Ectodermal cell (in vitro differentiated cells): ENCODE results near the gene STN1.

Source experiments
- H3K27ac ChIP-seq: 2 replicates; pipeline ENCODE4 v1.7.0; 2013; ENCODE audit warnings: mild to moderate bottlenecking, low read depth, low read length; ENCODE audit not compliant: insufficient read depth, poor library complexity, severe bottlenecking
- H3K27me3 ChIP-seq: 2 replicates; pipeline ENCODE4 v1.7.0; 2013; ENCODE audit warnings: mild to moderate bottlenecking, low read length; ENCODE audit not compliant: insufficient read depth, control insufficient read depth, poor library complexity, severe bottlenecking
- H3K36me3 ChIP-seq: one replicate; pipeline ENCODE4 v1.7.0; 2013; ENCODE audit warnings: low read length; ENCODE audit not compliant: control insufficient read depth, insufficient read depth
- H3K4me1 ChIP-seq: one replicate; pipeline ENCODE4 v1.7.0; 2013; ENCODE audit warnings: low read length; ENCODE audit not compliant: control insufficient read depth, insufficient read depth
- H3K4me3 ChIP-seq: 2 replicates; pipeline ENCODE4 v1.7.0; 2013; ENCODE audit warnings: low read depth, low read length, control low read depth; ENCODE audit not compliant: insufficient read depth
- H3K9me3 ChIP-seq: 2 replicates; pipeline ENCODE4 v1.7.0; 2013; ENCODE audit warnings: mild to moderate bottlenecking, low read length, moderate library complexity; ENCODE audit not compliant: control insufficient read depth
- WGBS, 2 experiments: methylation state at CpG; one replicate each; pipeline ENCODE4 v1.1.7; 2013; ENCODE audit warnings: missing lambda C conversion rate in 2 of 2; 5-methylcytosine and 5-hydroxymethylcytosine counted together

STN1 gene

DNA sequence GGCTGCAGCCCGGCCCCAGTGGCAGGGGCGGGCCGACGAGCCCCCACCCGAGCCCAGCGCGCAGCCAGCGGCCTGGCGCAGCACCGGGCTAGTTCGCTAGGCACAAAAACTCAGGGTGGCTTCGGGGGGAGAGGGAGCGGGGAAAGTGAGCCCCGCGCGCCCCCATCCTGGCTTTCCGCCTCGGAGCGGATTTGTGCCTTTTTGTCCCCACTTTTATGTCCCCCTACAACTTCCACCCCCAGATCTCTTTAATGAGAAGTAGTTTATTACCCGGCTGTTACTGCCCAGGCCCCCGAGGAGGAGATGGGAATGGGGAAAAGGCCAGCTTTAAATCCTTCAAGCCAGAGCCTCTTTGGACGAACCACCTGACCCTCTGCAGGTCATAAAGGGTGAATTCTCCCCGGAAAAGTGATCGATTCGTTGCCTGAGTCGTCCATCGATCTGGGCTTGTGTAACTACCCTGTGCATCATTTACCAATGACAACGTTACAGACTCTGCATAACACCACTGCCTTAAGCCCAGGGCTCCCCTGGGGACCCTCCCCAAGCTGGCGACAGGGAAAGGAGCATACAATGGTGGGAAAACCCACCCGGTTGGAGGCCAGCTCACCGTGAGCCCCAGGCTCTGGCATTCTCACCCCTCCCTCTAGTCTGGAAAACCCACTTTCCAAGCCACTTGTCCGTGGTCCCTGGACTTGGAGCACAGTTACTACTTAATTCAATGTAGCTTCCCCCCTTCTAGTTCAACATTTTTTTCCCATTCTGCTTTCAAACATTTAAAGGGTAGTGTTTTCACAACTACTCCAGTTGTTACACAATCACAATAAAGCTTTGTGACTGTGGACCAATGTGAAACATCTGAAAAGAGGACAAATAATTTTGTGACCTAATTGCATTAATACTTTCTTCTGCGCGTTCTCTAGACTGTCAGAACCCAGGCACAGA, 61.9 kb downstream of the STN1 start:
- Histone ChIP-seq H3K27ac (no peak overlapping the region), H3K9me3 (no peaks in the 10 kb centered on the region), H3K4me1 (peaks cover 5% of the 10 kb centered on the region), H3K27me3 (peaks cover 60% of the 10 kb centered on the region), H3K4me3 (peak overlapping the region; percentile 46), H3K36me3 (no peaks in the 10 kb centered on the region)
- WGBS, 2 experiments: 7 to 8% methylated on average over 32 to 34 of the region's 34 CpGs

DNA sequence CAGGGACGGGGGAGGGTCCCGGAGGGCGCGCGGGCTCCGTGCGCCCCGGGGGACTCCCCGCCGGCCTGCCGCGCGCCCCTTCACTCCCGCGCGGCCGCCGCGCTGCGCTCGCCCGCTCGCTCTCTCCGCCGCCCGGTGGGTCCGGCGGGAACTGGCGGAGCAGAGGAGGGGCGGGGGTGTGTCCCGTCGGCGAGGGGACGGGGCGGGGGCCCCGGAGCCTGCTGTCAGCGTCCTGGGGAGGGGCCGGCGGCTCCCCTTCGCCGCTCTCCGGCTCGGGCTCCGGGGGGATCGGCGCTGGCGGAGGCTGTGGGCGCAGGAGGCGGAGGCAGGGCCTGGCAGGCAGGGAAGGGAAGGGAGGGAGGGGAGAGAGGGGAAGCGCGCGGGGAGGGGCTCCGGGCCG, 62.6 kb downstream of the STN1 start, which contains the start of gene SH3PXD2A:
TSS of gene SH3PXD2A (minus strand) at position 153 of the 400 bp plus-strand sequence. CDS start 310 bp downstream, outside the sequence.
- H3K9me3 ChIP-seq: no peaks in the 10 kb centered on the region
- 1% methylated on average over 54 of the region's 54 CpGs for WGBS, 2 experiments

DNA sequence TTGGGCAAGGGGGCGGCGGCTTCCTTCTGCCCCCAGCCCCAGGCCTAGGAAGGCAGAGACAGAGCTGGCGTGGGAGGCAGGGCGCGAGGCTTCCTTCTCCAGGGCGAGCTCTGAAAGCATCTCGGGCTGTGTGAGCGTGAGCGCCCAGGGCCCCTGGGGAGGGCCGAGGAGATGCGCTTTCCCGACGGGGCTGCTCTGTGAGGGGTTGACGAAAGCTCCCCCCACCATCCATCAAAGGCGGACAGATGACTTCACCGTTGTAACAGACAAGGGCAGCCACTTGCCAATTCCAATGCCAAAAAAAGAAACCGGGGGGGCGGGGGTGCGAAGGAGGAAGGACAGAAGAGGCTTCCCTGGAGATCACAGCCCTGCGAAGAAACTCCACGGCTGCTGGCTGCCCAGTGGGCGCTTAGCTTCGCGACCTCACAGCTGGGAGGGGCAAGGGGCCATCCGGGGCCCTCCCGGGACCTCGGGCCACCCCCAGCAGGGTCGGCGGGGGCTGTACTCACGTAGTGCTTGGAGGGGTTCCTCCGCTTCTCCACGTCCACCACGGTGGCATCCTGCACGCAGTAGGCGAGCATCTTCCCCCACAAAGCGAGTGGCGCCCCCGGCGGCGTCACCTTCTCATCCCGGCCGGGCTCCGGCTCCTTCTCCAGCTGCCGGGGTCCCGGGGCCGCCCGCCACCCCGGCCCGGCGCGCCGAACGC, 63.1 kb downstream of the STN1 start:
- H3K9me3 ChIP-seq: no peaks in the 10 kb centered on the region
- H3K36me3 ChIP-seq: no peaks in the 10 kb centered on the region
- H3K4me3 ChIP-seq: peak overlapping the region; percentile 46
- H3K27ac ChIP-seq: no peak overlapping the region
- 0 to 1% methylated on average over 53 of the region's 53 CpGs for WGBS, 2 experiments
- peaks cover 60% of the 10 kb centered on the region for H3K27me3 ChIP-seq
- peaks cover 5% of the 10 kb centered on the region for H3K4me1 ChIP-seq

More for the DNA sequence above, 62.6 kb downstream of the STN1 start, which contains the start of gene SH3PXD2A:
- H3K27ac ChIP-seq: no peak within 1 kb of the TSS
- peak within 1 kb of the TSS; percentile 46 for H3K4me3 ChIP-seq
- no peaks in the 10 kb centered on the region for H3K36me3 ChIP-seq
- peaks cover 60% of the 10 kb centered on the region for H3K27me3 ChIP-seq
- H3K4me1 ChIP-seq: peaks cover 5% of the 10 kb centered on the region

DNA sequence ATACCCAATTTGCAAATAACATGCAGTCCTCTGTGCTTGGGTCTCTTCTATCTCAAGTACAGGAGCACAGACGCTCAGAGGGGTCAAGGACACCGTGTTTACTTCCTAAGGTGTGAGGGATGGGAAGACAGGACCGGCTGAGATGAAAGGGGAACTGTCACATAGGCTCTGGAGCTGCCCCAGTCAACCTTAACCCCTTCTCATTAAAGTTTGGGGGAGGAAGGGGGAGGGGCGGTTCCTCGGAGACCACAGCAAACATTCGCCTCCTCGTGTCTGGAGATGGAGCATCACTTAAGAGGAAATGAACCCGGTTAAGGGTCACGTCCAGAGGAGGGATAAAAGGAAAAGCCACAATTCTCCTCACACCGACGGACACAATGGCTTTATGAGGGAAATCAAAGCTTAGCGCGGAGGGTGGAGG, 63.7 kb downstream of the STN1 start:
- Histone ChIP-seq H3K27me3 (peaks cover 60% of the 10 kb centered on the region), H3K27ac (no peak overlapping the region), H3K9me3 (no peaks in the 10 kb centered on the region), H3K36me3 (no peaks in the 10 kb centered on the region), H3K4me1 (peaks cover 5% of the 10 kb centered on the region), H3K4me3 (peak overlapping the region; percentile 46)
- WGBS, 2 experiments: 2% methylated on average over 13 of the region's 13 CpGs

DNA sequence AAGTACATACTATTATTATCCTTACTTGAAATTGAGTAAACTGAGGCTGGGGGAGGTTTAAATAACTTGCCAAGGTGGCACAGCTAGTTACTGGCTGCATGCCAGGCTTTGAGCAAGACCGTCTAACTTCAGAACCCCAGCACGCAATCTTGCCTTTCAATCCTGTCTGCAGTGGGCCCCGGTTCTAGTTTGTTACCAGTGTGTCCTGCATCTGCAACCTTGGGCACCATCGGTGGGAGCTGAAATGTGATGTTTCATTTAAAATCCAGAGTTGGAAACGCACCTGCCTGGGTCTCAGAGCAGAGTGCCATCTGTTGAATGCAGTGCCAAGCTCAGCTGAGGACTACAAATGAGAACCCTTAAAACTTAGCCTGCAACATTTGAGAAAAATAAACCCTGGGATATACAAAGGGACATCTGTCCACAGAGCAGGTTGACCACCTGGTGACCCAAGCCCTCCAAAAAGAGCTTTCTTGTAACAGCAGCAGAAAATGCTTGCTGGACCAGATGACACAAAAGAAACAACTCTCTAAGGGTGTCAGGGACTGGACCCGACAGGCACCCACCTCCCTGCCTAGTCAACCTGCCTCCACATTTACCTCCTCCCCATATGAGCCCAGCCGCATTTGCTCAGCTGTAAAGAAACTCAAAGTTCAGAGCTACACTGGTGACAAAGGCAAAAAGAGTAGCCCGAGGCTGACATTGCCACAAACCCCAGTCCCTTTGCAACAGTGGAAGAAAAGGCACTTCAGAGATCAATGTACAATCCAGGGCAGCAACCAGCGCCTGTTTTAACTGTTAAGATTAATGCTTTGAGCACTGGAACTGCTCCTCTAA, 64.3 kb downstream of the STN1 start:
- 73 to 75% methylated on average over 9 of the region's 9 CpGs for WGBS, 2 experiments
- Histone ChIP-seq H3K9me3 (no peaks in the 10 kb centered on the region), H3K36me3 (no peaks in the 10 kb centered on the region), H3K4me3 (no peak overlapping the region), H3K27ac (no peak overlapping the region), H3K27me3 (peaks cover 60% of the 10 kb centered on the region), H3K4me1 (peaks cover 5% of the 10 kb centered on the region)

DNA sequence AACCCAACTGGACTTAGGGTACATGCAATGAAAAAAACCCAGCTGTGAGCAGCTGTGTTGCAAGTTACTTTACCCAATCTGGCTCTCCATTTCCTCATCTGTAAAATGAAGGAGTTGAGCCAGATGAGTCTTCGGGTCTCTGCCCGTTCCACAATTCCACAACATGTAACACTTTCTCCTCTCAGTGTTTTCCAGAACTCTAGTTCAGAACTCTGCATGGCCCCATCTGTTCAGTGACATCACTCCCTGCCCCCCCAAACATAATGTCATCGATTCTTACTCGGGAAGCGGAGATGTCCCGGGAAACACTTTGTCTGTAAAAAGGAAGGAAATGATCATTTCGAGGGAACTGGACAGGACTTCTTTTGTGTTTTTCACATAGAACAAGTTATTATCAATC, 65.1 kb downstream of the STN1 start:
- H3K36me3 ChIP-seq: no peaks in the 10 kb centered on the region
- peaks cover 5% of the 10 kb centered on the region for H3K4me1 ChIP-seq
- H3K9me3 ChIP-seq: no peaks in the 10 kb centered on the region
- 97 to 98% methylated on average over 7 of the region's 7 CpGs for WGBS, 2 experiments
- no peak overlapping the region for H3K4me3 ChIP-seq
- peaks cover 56% of the 10 kb centered on the region for H3K27me3 ChIP-seq
- no peak overlapping the region for H3K27ac ChIP-seq

DNA sequence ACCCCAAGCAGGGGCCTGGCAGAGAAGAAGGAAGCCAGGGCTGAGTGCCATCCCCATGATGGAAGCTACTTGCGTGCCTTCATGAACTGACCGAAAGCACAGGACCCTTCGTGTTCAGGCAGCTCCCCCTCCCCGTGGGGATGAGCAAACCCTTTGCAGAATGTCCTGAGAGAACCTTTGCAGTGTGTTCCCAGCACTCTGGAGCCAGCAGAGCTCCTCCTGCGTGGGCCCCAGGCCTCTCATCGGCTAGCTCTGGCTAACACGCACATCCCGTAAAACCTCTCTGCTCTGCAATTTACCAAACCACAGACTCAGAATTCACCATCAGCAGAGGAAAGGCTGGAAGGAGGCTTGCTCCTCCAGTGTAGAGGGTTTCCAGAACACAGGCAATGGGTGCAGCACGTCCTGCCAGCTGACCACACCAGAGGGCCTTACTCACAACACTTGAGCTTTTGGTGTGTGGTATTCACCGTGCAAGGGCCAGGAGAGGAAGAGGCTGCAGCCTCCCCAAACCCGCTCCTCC, 65.7 kb downstream of the STN1 start:
- Histone ChIP-seq H3K36me3 (no peaks in the 10 kb centered on the region), H3K4me3 (no peak overlapping the region), H3K4me1 (peaks cover 5% of the 10 kb centered on the region), H3K9me3 (no peaks in the 10 kb centered on the region), H3K27me3 (peaks cover 56% of the 10 kb centered on the region), H3K27ac (no peak overlapping the region)
- WGBS, 2 experiments: 83 to 85% methylated on average over 10 of the region's 11 CpGs

DNA sequence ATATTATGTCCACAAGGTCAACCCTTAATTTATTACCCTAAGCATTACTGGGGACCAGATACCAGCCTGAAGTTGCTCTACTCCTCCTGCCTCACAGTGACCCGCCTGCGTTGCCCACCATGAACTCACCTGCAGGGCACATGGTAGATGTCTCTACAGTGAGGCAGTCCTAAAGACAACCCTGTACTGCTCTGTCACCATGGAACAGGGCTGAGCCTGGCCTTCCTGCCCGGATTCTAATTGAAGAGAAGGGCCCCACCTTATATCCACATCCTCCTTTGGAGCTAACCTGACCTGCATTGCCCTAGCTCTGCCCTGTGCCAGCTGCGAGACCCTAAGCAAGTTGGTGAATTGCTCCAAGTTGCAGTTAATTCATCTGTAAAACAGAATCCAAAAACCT, 66.7 kb downstream of the STN1 start:
- no peaks in the 10 kb centered on the region for H3K9me3 ChIP-seq
- H3K27me3 ChIP-seq: peaks cover 47% of the 10 kb centered on the region
- H3K36me3 ChIP-seq: no peaks in the 10 kb centered on the region
- no peak overlapping the region for H3K4me3 ChIP-seq
- H3K4me1 ChIP-seq: peaks cover 5% of the 10 kb centered on the region
- WGBS, 2 experiments: 88 to 91% methylated on average over 4 of the region's 4 CpGs
- no peak overlapping the region for H3K27ac ChIP-seq

DNA sequence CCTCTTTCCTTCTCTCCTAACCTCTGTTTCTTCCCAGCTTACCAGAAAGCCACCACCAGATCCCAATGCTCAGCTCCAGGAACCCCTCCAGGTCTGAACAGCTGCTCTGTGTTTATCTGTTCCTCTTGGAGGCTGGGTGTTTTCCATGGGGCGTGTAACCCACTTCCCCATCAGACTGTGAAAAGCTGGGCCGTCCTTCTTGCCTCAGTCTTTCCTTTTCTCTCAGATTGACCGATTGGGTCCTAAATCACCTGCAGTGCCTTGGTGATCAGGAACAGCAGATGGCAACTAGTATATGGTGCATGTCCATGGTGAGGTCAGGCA, 67.5 kb downstream of the STN1 start:
- Histone ChIP-seq H3K36me3 (no peaks in the 10 kb centered on the region), H3K4me1 (peaks cover 5% of the 10 kb centered on the region), H3K27me3 (peaks cover 41% of the 10 kb centered on the region), H3K4me3 (no peak overlapping the region), H3K9me3 (no peaks in the 10 kb centered on the region), H3K27ac (no peak overlapping the region)
- 92 to 93% methylated on average over 3 of the region's 3 CpGs for WGBS, 2 experiments
